HG03457 (cell line): ENCODE data around the gene SPPL2C.

Experiments used
- ATAC-seq: cut with Tn5 transposase; IDR thresholded peaks from one replicate; pipeline ENCODE4 v1.9.1; 2021; ENCODE audit warnings: moderate number of reproducible peaks; ENCODE audit not compliant: unreplicated experiment

SPPL2C gene

DNA sequence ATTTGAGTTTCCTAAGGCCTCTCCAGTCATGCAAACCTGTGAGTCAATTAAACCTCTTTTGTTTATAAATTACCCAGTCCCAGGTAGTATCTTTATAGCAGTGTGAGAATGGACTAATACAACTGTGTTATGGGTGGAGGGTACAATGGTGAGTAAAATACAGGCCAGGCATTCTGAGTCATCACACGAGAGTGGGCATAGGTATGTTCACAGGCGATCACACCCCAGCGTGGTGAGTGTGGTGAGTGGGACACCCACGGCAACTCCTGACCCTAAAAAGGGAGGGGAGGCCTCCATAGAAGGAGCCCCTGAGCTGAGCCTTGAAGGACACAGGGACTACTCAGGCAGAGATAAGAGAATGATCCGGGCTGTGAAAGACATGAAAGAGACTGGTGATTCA, 27.0 kb downstream of the SPPL2C start:
- ATAC-seq = no peak

DNA sequence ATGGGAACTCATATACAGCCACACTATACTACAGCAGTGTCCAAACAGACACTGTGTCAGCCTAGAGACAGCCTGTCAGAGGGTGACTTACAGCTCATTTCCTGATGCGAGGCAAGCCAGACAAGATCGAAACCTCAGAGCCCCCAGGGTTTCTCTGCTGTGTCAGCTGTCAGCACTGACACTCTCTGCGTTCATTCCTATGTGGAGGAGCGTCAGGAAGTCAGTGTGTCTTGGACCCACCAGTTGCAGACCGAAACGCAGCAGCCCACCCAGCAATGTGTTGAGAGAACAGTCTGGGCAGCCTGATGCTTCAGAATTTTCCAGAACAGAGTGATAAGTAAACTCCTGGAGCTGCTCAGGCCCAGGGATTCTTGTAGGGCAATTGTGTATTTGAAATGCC, 29.0 kb downstream of the SPPL2C start:
- no peak for ATAC-seq

DNA sequence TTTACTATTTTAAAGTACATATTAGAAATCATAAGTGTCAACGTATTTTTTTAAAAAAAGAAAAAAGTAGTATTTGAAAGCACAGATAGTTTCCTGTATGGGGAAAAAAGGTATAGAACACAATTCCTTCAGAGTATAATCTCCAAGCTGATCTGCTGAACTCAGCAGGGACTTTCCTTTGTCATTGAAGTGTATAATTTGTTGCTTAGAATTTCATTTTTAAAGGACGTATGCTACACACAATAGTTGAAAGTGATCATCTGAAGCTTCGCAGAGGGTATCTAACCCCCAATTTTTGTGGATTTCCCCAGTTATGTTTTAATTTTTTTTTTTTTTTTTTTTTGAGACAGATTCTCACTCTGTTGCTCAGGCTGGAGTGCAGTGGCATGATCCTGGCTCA, 29.5 kb downstream of the SPPL2C start:
- ATAC-seq = no peak

DNA sequence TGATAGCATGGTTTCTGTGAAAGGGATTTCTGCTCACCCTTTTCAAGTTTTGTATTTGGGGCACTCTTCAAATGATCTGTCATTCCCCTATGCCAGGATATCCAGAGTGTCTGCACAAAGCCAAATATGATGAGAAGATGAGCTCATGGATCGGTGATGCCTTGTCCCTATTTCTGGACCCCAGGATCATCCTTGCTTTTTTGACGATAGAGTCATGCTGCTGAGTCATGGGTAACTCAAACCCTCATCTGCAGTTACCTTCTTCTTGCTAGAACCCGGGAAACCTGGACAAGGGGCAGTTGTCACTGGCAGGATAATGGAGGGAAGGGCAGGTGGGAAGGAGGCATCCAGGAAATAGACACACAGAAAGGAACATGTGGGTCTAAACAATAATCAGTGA, 31.9 kb downstream of the SPPL2C start:
- ATAC-seq = no peak

DNA sequence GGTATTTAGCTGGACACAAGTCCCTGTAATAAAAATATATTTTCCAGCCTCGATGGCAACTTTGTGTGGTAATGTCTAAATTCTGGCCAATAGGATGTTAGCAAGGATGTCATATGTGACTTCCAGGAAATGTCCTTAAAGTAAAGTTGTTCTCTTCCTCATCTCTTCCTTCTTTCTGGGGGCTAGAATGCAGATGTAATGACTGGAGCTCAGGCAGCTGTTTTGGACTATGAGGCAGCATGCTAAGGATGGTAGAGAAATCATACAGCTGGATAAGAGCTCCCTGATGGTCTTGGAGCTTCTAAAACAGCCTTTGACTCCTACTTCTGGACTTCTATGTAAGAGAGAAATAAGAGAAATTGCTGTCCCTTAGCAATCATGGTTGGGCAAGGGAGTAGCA, 32.8 kb downstream of the SPPL2C start:
- no peak for ATAC-seq

DNA sequence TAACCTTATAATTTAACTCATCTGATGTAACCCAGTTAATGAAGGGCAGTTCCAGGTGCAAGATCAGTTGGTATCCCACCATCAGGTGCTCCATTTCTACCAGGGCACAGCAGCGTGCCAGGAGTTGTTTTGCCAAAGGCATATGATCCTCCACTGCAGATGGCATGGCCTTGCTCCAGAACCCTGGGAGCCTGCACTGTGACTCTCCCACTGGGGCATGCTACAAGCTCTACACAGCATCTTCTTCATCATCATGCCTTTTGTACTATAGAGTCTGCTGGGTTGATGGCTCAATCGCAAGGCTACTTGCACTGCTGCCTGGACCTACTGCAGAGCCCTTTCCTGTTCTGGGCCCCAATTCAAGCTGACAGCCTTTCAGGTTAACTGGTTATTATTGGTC, 38.4 kb downstream of the SPPL2C start:
- ATAC-seq = no peak

DNA sequence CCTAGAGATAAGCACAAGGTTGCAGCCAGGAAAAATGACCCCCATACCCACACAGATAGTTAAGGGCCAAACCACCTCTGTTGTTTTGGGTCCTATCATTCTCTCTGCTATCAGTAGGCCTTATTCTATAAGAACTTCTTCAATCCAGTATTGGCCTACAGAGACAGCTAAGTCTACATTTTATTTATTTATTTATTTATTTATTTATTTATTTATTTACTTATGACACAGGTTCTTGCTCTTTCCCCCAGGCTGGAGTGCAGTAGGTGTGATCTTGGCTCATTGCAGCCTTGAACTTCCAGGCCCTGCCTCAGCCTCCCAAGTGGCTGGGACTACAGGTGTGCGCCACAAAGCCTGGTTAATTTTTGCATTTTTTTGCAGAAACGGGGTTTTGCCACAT, 42.2 kb downstream of the SPPL2C start:
- ATAC-seq = no peak

DNA sequence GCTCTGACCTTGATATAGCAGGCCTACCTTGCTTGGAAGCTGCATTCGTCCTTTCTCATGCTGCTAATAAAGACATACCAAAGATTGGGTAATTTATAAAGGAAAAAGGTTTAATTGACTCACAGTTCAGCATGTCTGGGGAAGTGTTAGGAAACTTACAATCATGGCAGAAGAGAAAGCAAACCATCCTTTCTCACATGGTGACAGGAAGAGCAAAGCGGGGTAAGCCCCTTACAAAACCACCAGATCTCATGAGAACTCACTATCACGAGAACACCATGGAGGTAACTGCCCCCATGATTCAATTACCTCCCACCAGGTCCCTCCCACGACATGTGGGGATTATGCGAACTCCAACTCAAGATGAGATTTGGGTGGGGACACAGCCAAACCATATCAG, 43.7 kb downstream of the SPPL2C start:
- ATAC-seq = no peak

DNA sequence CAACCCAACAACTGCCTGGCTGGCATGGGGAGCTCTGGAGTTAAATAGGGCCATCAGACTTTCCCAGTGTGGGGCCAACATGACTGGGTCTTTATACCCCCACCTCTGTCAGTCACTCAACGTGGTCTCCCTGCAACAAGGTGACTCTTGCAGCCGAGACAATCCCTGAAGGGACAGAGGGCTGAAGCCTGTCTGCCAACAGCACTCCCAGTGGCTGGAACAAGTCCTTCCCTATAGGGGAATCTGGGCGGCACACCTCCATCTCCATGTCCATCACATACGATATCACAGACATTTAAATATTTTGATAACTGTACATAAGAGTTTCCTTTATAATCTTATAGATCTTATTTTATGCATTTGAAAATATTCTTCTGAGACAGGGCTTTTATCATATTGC, 44.9 kb downstream of the SPPL2C start:
- no peak for ATAC-seq

DNA sequence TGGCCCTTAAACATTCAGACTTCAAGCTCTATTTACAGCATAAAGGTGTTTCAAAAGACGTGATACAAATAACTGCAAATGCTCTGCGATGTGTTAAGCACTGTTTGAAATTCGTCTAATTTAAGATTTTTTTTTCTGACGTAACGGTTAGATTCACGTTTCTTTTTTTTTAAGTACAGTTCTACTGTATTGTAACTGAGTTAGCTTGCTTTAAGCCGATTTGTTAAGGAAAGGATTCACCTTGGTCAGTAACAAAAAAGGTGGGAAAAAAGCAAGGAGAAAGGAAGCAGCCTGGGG, 49.0 kb downstream of the SPPL2C start:
- ATAC-seq = no peak

DNA sequence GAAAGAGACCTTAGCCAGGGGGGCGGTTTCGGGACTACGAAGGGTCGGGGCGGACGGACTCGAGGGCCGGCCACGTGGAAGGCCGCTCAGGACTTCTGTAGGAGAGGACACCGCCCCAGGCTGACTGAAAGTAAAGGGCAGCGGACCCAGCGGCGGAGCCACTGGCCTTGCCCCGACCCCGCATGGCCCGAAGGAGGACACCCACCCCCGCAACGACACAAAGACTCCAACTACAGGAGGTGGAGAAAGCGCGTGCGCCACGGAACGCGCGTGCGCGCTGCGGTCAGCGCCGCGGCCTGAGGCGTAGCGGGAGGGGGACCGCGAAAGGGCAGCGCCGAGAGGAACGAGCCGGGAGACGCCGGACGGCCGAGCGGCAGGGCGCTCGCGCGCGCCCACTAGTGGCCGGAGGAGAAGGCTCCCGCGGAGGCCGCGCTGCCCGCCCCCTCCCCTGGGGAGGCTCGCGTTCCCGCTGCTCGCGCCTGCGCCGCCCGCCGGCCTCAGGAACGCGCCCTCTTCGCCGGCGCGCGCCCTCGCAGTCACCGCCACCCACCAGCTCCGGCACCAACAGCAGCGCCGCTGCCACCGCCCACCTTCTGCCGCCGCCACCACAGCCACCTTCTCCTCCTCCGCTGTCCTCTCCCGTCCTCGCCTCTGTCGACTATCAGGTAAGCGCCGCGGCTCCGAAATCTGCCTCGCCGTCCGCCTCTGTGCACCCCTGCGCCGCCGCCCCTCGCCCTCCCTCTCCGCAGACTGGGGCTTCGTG, 49.5 kb downstream of the SPPL2C start, which contains the start of gene MAPT:
MAPT (plus strand) TSS at position 533 of the 763 bp plus-strand sequence. CDS start 67,784 bp downstream, outside the sequence.
- no peak for ATAC-seq

DNA sequence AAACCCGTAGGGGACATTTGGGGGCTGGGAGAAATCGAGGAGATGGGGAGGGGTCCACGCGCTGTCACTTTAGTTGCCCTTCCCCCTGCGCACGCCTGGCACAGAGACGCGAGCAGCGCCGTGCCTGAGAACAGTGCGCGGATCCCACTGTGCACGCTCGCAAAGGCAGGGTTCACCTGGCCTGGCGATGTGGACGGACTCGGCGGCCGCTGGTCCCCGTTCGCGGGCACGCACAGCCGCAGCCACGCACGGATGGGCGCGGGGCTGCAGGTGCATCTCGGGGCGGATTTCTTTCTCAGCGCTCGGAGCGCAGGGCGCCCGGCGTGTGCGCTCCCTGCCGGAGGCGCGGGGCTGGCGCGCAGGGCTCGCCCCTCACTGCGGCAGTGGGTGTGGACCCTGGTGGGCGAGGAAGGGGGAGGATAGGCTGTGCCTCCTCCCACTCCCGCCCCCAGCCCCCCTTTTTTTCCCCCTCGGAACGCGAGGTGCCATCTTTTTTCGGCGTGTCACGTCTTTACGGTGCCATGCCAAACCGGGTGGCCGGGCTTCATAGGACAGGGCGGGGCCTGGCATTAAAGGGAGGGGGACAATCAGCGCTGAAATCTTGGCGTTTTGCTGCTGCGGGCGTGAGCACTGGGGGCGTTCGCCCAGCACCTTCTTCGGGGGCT, 50.8 kb downstream of the SPPL2C start:
- no peak for ATAC-seq

DNA sequence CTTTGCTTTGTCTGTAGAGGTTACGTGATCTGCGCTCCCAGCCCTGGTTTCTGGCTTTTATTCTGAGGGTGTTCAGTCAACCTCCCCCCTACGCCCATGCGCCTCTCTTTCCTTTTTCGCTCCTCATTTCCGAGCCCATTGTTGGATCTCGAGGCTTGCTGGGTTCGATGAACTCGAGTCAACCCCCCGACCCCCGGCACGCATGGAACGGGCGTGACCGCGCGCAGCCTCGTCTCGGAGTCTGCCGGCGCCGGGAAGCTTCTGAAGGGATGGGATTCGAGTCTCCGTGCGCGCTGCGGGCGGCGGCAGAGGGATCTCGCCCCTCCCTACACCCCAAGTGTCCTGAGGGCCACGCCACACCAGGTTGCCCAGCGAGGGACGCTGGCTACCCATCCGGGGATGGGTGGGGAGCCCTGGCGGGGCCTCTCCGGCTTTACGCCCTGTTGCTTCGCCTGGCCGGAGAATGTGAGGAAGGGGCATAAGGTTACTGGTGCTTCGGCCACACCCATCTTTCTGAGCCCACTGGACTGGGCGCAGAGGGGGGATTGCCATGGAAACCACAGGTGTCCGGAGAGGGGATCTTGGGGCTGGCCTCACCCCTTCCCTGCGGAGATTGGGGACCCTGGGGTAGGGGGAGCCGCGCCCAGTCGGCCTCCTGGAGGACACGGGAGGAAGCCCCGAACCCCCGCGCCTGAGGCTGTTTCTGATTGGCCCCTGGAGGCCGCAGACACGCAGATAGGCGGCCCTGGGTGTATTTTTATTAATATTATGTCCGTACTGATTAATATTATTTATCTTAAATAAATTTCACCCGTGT, 51.5 kb downstream of the SPPL2C start:
- no peak for ATAC-seq
